Measurements from ENCODE around the gene MAP3K4.

Gene MAP3K4

DNA sequence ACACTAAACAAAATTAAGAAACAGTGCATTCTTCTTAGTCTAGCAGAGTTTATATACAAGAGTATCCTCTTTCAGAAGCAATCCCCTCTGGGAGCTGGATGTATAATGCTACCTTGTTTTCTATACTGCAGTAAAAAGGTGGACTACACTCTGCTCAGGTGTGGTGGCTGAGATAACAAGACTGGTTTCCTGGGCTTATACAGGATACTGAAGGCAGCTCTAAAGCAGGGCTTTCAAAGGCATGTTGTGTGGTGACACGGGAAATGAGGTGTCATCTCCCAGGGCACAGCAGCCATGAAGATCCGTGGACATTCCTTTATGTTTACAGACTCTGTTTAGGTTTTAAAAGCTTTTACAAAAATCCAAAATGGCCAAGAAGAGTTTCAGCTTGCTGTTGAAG, 136.7 kb downstream of the MAP3K4 start:
- DNase-seq = no peak

DNA sequence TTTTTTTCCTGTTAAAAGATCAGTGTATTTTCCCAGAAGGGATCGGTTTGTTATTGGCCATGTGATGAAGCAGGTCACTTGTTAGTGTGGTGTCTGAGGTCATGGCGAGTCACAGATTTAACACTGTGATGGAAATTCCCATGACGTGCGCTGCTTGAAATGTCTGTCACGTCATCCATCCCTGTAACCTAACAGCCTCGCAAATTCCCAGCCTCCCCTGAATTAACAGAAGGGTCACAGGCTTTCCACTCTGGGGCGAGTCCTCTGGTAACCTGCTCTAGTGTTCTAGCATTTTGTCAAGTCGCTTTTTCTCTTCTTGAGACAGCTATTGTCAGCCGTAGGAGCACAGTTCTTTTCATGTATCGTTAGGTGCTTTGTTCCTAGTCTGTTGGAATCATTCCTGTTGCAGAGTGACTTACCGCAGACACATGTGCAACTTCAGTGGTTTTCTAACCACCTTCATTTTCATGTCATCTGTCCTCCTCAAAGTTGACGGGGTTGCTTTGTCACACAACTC, 137.2 kb downstream of the MAP3K4 start:
- peak; percentile 7 for DNase-seq

DNA sequence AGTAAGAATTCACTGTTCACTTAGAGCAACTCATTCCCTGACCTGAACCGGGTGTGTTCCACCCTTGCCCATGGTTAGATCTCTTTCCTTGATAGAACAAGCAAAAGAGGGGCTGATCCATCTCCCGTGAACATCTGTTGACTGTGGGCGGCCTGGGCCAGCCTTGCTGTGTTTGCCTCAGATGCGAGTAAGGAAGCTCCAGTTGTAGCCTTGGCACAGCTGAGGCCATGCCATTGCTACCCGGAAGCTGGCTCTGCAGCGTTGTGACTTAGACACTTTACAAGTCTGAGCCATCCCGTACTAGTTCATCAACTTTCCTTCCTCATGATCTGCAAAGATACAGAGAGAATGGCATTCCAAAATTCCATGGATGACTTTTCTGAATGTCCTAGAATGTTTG, 139.0 kb downstream of the MAP3K4 start:
- DNase-seq = no peak

- no peak for DNase-seq
Observed at GRCh38 chr6:161130967-161131766, 139.6 kb downstream of the MAP3K4 start.

DNA sequence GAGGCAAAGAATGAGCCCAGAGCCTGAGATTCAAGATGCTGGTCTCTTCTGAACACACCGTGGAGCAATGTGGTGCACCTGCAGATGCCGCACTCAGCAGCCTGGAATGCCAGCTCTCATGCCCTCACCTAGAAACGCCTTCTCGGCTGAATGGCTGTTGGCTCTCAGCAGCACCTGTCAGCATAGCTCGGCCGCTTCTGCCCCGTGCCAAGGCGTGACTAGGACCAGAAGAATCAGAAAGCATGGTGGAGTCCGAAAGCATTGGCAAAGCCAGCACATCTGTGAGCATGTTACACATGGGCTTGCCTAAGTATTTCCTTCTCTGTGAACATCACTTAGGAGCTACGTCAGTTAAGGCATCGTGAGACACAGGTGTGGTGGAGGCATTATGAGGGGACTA, 140.8 kb downstream of the MAP3K4 start:
- no peak for DNase-seq

- DNase-seq = no peak
Observed at GRCh38 chr6:161133963-161134362, 142.4 kb downstream of the MAP3K4 start.

GRCh38 chr6:161134550-161135298, 143.2 kb downstream of the MAP3K4 start:
- DNase-seq = no peak

- DNase-seq = no peak
Observed at GRCh38 chr6:161135695-161136591, 144.4 kb downstream of the MAP3K4 start.

GRCh38 chr6:161136655-161137054, 145.1 kb downstream of the MAP3K4 start:
- DNase-seq = no peak

DNA sequence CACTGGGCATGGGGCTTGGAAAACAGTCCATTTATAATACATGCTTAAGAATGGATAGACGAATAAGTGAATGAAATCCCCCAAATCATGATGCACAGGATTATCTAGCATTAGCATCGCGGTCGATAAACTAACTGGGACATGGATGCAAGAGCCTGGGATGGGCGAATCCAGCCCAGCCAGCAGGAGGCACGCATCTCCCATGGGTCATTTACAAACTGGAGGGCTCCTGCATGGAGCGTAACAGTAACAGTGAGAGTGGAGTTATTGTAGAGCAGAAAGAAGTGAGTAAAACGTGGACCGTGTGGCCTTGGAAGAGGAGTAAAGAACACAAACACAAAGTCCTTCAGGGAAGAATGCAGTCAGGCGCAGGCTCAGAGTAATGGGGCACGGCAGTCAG, 145.8 kb downstream of the MAP3K4 start:
- no peak for DNase-seq

- no peak for DNase-seq
Observed at GRCh38 chr6:161137839-161138542, 146.4 kb downstream of the MAP3K4 start.

- no peak for DNase-seq
Observed at GRCh38 chr6:161138543-161139303, 147.2 kb downstream of the MAP3K4 start.

DNA sequence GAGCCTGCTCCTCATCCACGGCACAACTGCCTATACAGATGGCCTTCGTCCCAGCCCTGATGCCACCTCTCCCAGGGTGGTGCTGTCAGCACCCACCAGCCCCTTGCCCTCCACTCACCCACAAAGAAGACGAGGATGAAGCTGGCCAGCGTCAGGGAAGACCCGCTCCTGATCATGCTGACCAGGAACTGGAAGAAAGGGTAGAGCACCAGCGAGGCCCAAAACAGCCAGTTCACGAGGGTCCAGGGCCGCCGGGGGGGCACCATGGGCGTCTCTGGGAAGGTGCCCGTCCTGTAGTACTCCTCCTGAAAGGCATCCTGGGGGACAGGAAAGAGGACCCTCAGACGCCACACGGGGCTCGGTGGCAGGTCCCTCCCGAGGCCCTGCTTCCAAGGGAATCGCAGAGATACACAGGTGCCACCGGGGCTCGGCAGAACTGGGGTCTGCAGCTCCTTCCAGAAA, 147.8 kb downstream of the MAP3K4 start:
- no peak for DNase-seq

DNA sequence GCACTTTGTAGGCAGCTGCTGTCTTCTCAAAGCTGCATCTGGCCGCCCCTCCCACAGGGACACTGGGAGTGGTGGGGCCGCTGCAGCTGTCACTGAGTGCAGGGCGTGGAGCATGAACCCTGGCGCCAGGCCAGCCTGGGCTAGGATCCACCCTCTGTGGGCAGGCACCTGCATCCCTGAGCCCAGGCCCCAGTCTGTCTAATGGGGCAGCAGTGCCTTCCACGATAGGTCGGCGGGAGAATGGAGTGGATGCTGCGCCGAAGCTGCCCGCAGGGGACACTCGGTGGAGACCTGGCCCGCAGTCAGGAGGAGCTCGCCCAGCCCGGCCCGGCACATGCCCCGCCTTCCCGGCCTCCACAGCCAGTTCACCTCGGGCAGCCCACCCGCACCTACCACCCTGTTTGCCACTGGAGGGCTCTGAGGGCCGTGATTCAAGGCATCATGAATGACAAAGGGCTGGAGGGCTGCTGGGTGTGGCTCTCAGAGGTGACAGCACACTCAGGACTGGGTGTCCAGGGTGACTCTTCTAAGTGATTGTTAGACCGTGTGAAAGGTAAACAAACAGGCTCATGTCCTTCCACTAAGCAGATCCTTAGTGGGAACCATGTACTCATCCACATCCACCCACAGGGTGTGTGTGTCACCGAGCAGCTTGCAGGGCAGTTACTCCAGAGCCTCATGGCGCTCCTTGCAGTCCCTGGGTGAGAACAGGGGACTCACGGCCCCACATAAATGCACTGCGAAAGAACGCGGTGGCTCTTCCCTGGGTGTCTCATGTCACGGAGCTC, 148.4 kb downstream of the MAP3K4 start:
- no peak for DNase-seq

GRCh38 chr6:161140554-161140875, 148.9 kb downstream of the MAP3K4 start:
- no peak for DNase-seq

DNA sequence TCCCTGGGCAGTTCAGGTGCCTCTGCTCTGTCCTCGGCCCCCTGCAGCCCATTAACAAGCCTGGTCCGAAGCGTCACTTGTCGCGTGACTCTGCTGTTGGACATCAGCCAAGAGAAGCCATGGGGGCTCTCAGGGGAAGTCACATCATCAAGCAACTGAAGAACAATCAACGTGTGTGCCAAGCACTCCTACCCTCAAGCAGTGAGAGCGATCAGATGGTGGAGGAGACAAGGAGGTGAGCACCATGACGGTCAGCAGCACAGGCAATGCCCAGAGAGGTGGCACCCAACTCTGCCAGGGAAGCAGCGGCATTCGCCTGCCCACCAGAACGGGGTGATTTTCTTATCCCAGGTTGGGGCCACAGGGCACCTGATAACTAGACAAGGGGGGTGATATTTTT, 149.6 kb downstream of the MAP3K4 start:
- no peak for DNase-seq

GRCh38 chr6:161142957-161143296, 151.4 kb downstream of the MAP3K4 start:
- DNase-seq = no peak

DNA sequence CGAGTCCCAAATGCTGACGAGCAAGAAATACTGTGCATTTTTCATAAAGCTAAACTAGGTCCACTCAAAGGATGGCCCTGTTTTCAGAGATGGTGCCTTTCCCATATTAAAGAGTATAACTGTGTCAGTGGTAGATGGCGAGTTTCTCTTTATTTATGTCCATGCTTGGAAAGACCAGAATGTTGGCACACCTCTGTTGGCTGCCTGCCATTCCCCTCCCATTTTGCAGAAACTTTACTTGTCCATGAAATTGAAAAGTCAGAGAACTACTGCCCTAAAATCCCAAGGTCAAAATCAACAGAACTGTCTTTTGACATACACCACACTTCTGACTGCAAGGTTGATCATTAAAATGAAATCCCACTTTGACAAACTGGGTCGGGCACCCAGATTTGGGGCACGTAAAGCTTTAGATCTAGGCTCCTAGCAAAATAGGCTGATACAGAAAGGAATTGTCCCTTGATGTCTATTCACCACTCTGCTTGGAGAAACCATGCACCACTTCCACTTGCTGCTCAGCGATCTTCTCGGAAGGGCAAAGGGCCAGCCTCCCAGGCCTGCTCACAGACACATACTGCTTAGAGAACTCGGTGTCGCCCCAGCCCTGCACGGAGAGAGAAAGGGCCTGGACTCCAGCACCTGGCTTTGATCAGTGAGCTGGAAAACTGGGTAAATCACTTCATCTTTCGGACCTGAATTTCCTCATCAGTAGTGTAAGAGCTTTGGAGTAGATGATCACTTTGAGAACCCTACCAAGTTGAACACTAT, 152.3 kb downstream of the MAP3K4 start:
- DNase-seq = no peak

- DNase-seq = no peak
Observed at GRCh38 chr6:161150136-161150535, 158.6 kb downstream of the MAP3K4 start.

GRCh38 chr6:161150566-161150965, 159.0 kb downstream of the MAP3K4 start:
- DNase-seq = no peak

All from activated CD4-positive, alpha-beta T cell treated with anti-CD3 and anti-CD28 coated beads, Interleukin-2, amount 50 U/mL, for 1 hour (primary cell).